ENCODE results near the gene SRSF4. TPM values are rescaled to one million over a fixed set of nuclear protein-coding genes. Genes with fewer than 3 reads are reported as not detected.

Gene SRSF4
- total and polyA plus RNA-seq, 9 of the 15 experiments (the other 6 are each of a cell fraction or from before 2014, with no cell fraction given): 15.9 to 132 (median 82.0) TPM

DNA sequence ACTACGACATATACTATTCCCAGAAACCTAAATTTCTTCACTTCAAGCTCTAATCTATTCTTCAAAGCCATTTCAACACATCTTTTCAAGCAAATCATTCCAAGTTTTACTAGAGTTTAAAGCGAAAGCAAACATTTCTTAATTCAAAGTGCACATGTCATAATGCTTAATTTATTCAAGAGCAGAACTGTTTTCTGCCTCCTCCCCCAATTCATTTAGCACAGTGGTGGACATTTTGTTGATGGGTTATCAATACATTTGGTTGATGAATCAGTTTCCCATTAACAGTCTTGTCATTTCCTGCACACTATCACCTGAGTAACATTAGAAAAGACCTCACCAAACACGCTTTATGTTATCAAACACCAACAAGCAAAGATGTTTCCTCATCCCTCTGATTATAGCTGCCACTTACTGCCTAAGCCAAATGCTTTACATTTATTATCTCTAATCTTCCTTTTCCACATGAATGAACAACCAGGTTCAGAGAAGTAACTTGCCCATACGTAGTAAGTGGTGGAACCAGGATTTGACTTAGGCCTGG lies 2.0 kb downstream of the SRSF4 start (continued):
- TF ChIP-seq, protein P1, sequence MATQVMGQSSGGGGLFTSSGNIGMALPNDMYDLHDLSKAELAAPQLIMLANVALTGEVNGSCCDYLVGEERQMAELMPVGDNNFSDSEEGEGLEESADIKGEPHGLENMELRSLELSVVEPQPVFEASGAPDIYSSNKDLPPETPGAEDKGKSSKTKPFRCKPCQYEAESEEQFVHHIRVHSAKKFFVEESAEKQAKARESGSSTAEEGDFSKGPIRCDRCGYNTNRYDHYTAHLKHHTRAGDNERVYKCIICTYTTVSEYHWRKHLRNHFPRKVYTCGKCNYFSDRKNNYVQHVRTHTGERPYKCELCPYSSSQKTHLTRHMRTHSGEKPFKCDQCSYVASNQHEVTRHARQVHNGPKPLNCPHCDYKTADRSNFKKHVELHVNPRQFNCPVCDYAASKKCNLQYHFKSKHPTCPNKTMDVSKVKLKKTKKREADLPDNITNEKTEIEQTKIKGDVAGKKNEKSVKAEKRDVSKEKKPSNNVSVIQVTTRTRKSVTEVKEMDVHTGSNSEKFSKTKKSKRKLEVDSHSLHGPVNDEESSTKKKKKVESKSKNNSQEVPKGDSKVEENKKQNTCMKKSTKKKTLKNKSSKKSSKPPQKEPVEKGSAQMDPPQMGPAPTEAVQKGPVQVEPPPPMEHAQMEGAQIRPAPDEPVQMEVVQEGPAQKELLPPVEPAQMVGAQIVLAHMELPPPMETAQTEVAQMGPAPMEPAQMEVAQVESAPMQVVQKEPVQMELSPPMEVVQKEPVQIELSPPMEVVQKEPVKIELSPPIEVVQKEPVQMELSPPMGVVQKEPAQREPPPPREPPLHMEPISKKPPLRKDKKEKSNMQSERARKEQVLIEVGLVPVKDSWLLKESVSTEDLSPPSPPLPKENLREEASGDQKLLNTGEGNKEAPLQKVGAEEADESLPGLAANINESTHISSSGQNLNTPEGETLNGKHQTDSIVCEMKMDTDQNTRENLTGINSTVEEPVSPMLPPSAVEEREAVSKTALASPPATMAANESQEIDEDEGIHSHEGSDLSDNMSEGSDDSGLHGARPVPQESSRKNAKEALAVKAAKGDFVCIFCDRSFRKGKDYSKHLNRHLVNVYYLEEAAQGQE (IDR thresholded peaks at IDR 0.05; ENCODE audit: borderline replicate concordance): peak; percentile 16; the same call in 1 of the 2 replicates
- TF ChIP-seq, protein P1 (CRISPR knock-in tag; IDR thresholded peaks at IDR 0.05; ENCODE audit: low read depth): no peak
- TF ChIP-seq HMG20A (CRISPR knock-in tag; conservative IDR thresholded peaks at IDR 0.05): no peak
- 0 out of 4 replicates have a peak, but pooled peaks of 1 of the 2 experiments have one; percentile 22 for TF ChIP-seq ETV6 (IDR thresholded peaks at IDR 0.05; ENCODE audit: borderline replicate concordance in 1 of 2, low read depth in 2 of 2, low read length in 1 of 2)
- no peak for TF ChIP-seq ETV6 (CRISPR knock-in tag; IDR thresholded peaks at IDR 0.05; ENCODE audit: borderline replicate concordance)
- peak; percentile 78 for TF ChIP-seq PML (IDR thresholded peaks at IDR 0.05; ENCODE audit: low read length)
- TF ChIP-seq, protein P2, sequence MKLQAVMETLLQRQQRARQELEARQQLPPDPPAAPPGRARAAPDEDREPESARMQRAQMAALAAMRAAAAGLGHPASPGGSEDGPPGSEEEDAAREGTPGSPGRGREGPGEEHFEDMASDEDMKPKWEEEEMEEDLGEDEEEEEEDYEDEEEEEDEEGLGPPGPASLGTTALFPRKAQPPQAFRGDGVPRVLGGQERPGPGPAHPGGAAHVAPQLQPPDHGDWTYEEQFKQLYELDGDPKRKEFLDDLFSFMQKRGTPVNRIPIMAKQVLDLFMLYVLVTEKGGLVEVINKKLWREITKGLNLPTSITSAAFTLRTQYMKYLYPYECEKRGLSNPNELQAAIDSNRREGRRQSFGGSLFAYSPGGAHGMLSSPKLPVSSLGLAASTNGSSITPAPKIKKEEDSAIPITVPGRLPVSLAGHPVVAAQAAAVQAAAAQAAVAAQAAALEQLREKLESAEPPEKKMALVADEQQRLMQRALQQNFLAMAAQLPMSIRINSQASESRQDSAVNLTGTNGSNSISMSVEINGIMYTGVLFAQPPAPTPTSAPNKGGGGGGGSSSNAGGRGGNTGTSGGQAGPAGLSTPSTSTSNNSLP (IDR thresholded peaks at IDR 0.05; ENCODE audit: borderline replicate concordance, low read depth, low read length): peak; percentile 71; the same call in 1 of the 2 replicates
- peak; percentile 51 for TF ChIP-seq L3MBTL2 (IDR thresholded peaks at IDR 0.05)
- TF ChIP-seq, protein P3, sequence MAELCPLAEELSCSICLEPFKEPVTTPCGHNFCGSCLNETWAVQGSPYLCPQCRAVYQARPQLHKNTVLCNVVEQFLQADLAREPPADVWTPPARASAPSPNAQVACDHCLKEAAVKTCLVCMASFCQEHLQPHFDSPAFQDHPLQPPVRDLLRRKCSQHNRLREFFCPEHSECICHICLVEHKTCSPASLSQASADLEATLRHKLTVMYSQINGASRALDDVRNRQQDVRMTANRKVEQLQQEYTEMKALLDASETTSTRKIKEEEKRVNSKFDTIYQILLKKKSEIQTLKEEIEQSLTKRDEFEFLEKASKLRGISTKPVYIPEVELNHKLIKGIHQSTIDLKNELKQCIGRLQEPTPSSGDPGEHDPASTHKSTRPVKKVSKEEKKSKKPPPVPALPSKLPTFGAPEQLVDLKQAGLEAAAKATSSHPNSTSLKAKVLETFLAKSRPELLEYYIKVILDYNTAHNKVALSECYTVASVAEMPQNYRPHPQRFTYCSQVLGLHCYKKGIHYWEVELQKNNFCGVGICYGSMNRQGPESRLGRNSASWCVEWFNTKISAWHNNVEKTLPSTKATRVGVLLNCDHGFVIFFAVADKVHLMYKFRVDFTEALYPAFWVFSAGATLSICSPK (IDR thresholded peaks at IDR 0.05; ENCODE audit: borderline replicate concordance): no peak
- TF ChIP-seq, protein P4, sequence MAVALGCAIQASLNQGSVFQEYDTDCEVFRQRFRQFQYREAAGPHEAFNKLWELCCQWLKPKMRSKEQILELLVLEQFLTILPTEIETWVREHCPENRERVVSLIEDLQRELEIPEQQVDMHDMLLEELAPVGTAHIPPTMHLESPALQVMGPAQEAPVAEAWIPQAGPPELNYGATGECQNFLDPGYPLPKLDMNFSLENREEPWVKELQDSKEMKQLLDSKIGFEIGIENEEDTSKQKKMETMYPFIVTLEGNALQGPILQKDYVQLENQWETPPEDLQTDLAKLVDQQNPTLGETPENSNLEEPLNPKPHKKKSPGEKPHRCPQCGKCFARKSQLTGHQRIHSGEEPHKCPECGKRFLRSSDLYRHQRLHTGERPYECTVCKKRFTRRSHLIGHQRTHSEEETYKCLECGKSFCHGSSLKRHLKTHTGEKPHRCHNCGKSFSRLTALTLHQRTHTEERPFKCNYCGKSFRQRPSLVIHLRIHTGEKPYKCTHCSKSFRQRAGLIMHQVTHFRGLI (CRISPR knock-in tag; IDR thresholded peaks at IDR 0.05): no peak
- no peak for TF ChIP-seq EHMT2 (IDR thresholded peaks at IDR 0.05)

Data from K562 (cell line).